Stimulated activated CD8-positive, alpha-beta memory T cell treated with anti-CD3 and anti-CD28 coated beads, Interleukin-12 subunit alpha, Interleukin-12 subunit beta, amount 100 ng/mL, for 24 hours (primary cell): ENCODE data around the gene GJB1.
"Not testable (repeated sequence)": the region's sequence is repeated elsewhere in the genome, so short reads cannot be mapped to it uniquely, and the experiment has no call there.

Source experiments
- DNase-seq: peaks from one replicate; pipeline ENCODE4 v3.0.0-alpha.2; 2020; ENCODE audit errors: extremely low read depth

GJB1 gene

GRCh38 chrX:71256051-71256450, 33.0 kb downstream of the GJB1 start:
- no peak for DNase-seq

- no peak for DNase-seq
Observed at GRCh38 chrX:71256856-71257255, 33.8 kb downstream of the GJB1 start.

GRCh38 chrX:71268624-71269023, 45.6 kb downstream of the GJB1 start:
- DNase-seq: not testable (repeated sequence)

GRCh38 chrX:71269801-71270395, 46.9 kb downstream of the GJB1 start:
- no peak for DNase-seq

- not testable (repeated sequence) for DNase-seq
Observed at GRCh38 chrX:71272313-71272712, 49.3 kb downstream of the GJB1 start.
